GM12891 (cell line): Measurements from ENCODE around the gene PSMB7.

Source experiments
- DNase-seq: peaks from one replicate; pipeline ENCODE4 v3.0.0; 2011; ENCODE audit warnings: low spot score; ENCODE audit not compliant: insufficient read length
- FAIRE-seq: peaks from 2 replicates; lab custom pipeline; 2011; peaks lifted over from hg19 to GRCh38; lab: Jason Lieb, UNC
- PAX5 ChIP-seq: IDR thresholded peaks from 2 replicates; pipeline ENCODE4 v1.6.1; 2011; ENCODE audit warnings: low read length, moderate library complexity, mild to moderate bottlenecking; ENCODE audit not compliant: insufficient read depth, severe bottlenecking
- POLR2A ChIP-seq: IDR thresholded peaks from 2 replicates; pipeline ENCODE4 v1.6.1; 2011; ENCODE audit warnings: low read depth, low read length, control low read depth
- POLR2AphosphoS5 ChIP-seq: IDR thresholded peaks from 2 replicates; pipeline ENCODE4 v1.6.1; 2011; ENCODE audit warnings: low read depth, low read length, control low read depth
- POU2F2 ChIP-seq: IDR thresholded peaks from 2 replicates; pipeline ENCODE4 v1.6.1; 2011; ENCODE audit warnings: low read depth, mild to moderate bottlenecking, control low read depth, low read length, moderate library complexity
- SPI1 ChIP-seq: IDR thresholded peaks from 2 replicates; pipeline ENCODE4 v1.6.1; 2011; ENCODE audit warnings: low read depth, low read length, control low read depth
- TAF1 ChIP-seq: IDR thresholded peaks from 2 replicates; pipeline ENCODE4 v1.6.1; 2011; ENCODE audit warnings: low read depth, low read length, control low read depth

The PSMB7 gene

GRCh38 chr9:124344291-124345050 is 70.8 kb downstream of the PSMB7 start:
- DNase-seq, result no peak
- FAIRE-seq, result no peak
- TF ChIP-seq TAF1 (no peak), SPI1 (no peak), POLR2A (no peak), PAX5 (no peak), POLR2AphosphoS5 (no peak), POU2F2 (no peak)

- FAIRE-seq (no peak), DNase-seq (no peak)
- TF ChIP-seq TAF1 (no peak), SPI1 (no peak), POU2F2 (no peak), PAX5 (no peak), POLR2A (no peak), POLR2AphosphoS5 (no peak)
These were observed 71.5 kb downstream of the PSMB7 start for GRCh38 chr9:124343533-124344290.

- no peak for FAIRE-seq
- DNase-seq, result no peak
- no peak for TF ChIP-seq SPI1
- TF ChIP-seq PAX5, result no peak
- TF ChIP-seq POLR2A, result no peak
- no peak for TF ChIP-seq POU2F2
- no peak for TF ChIP-seq TAF1
- TF ChIP-seq POLR2AphosphoS5, result no peak
These were observed 72.3 kb downstream of the PSMB7 start for GRCh38 chr9:124342776-124343485.

- no peak for DNase-seq
- no peak for FAIRE-seq
- TF ChIP-seq TAF1 (no peak), PAX5 (no peak), POLR2A (no peak), POLR2AphosphoS5 (no peak), POU2F2 (no peak), SPI1 (no peak)
These were observed 72.9 kb downstream of the PSMB7 start for GRCh38 chr9:124342402-124342775.

GRCh38 chr9:124341455-124342170 is 73.6 kb downstream of the PSMB7 start:
- FAIRE-seq, result no peak
- DNase-seq, result no peak
- TF ChIP-seq POLR2AphosphoS5 (peak; percentile 50; the same call in 1 of the 2 replicates), POU2F2 (no peak)

GRCh38 chr9:124340219-124341069 is 74.8 kb downstream of the PSMB7 start:
- TF ChIP-seq POLR2AphosphoS5 (no peak), PAX5 (no peak), POLR2A (no peak), TAF1 (no peak), SPI1 (no peak)
- DNase-seq (no peak), FAIRE-seq (no peak)

- DNase-seq (no peak), FAIRE-seq (no peak)
These were observed 75.6 kb downstream of the PSMB7 start for GRCh38 chr9:124339603-124340146.

GRCh38 chr9:124337562-124337961 is 77.7 kb downstream of the PSMB7 start:
- DNase-seq (no peak), FAIRE-seq (no peak)
- TF ChIP-seq POLR2AphosphoS5, result no peak
- TF ChIP-seq POU2F2, result no peak
- TF ChIP-seq SPI1, result no peak
- no peak for TF ChIP-seq PAX5
- no peak for TF ChIP-seq POLR2A
- no peak for TF ChIP-seq TAF1

More at GRCh38 chr9:124339603-124340146, 75.6 kb downstream of the PSMB7 start:
- TF ChIP-seq POU2F2, result no peak
